SJSA1 (cell line): ENCODE results near the gene VWF. TPM values are rescaled to one million over a fixed set of nuclear protein-coding genes. Genes with fewer than 3 reads are reported as not detected.
A peak's percentile ranks its signal among the peaks of the same experiment; 100 is the strongest.
"Not testable (repeated sequence)": the region's sequence is repeated elsewhere in the genome, so short reads cannot be mapped to it uniquely, and the experiment has no call there.

Experiments used
- DNase-seq, 2 experiments: peaks; one replicate each; pipeline ENCODE4 v3.0.0-alpha.2; 2015 to 2020; ENCODE audit warnings: low spot score in 2 of 2, low read depth in 1 of 2
- H3K27ac ChIP-seq: fragments of 250-450 bp; sonication (Bioruptor Pico); 2 replicates; pipeline ENCODE4 v1.5.1; 2020; ENCODE audit warnings: mild to moderate bottlenecking, moderate library complexity
- H3K27me3 ChIP-seq: fragments of 250-450 bp; sonication (Bioruptor Pico); replicated peaks from 2 replicates; pipeline ENCODE4 v1.5.1; 2020; ENCODE audit warnings: mild to moderate bottlenecking, moderate library complexity
- H3K36me3 ChIP-seq: fragments of 250-450 bp; sonication (Bioruptor Pico); 2 replicates; pipeline ENCODE4 v1.5.1; 2020; ENCODE audit warnings: mild to moderate bottlenecking
- H3K4me1 ChIP-seq: fragments of 250-450 bp; sonication (Bioruptor Pico); replicated peaks from 2 replicates; pipeline ENCODE4 v1.6.1; 2021; ENCODE audit warnings: mild to moderate bottlenecking
- H3K4me3 ChIP-seq: fragments of 250-450 bp; sonication (Bioruptor Pico); 2 replicates; pipeline ENCODE4 v1.5.1; 2020; ENCODE audit warnings: mild to moderate bottlenecking
- H3K9me3 ChIP-seq: fragments of 250-450 bp; sonication (Bioruptor Pico); replicated peaks from 2 replicates; pipeline ENCODE4 v1.5.1; 2020; ENCODE audit warnings: mild to moderate bottlenecking
- total RNA-seq: library from RNA; depleted of rRNA; stranded (reverse); fragments of >200 nt; shearing (Covaris generic); gene quantifications from 2 replicates; pipeline ENCODE4 v1.2.3, GENCODE V29; 2014

Gene VWF
- total RNA-seq, 1 experiment from 2014 or later: 0.50 TPM

DNA sequence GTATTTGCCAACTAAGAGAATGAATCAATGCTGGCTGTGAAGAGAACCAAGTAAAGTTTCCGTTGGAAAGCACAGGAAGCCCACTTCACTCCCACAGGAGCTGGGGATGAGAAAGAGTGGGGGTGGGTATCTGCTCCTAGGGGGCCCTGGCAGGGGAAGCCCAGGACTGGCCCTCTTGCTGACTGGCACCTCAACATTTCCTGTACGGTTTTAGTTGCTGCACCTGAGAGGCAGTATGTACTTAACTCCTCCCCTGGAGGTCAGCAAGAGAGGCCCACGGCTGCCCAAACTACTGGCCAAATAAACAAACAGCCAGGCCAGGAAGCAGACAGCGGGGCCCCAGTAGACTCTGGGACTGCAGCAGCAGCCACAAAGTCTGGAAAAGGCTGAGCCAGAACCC lies 33.8 kb upstream of the VWF start:
- peak overlapping the region; percentile 58 for H3K27ac ChIP-seq
- no peaks in the 10 kb centered on the region for H3K36me3 ChIP-seq
- no peaks in the 10 kb centered on the region for H3K27me3 ChIP-seq
- no peaks in the 10 kb centered on the region; the same call in 1 of the 2 replicates for H3K9me3 ChIP-seq
- H3K4me1 ChIP-seq: peaks cover 37% of the 10 kb centered on the region
- DNase-seq: peak; percentile 61 to 76
- H3K4me3 ChIP-seq: no peak overlapping the region

DNA sequence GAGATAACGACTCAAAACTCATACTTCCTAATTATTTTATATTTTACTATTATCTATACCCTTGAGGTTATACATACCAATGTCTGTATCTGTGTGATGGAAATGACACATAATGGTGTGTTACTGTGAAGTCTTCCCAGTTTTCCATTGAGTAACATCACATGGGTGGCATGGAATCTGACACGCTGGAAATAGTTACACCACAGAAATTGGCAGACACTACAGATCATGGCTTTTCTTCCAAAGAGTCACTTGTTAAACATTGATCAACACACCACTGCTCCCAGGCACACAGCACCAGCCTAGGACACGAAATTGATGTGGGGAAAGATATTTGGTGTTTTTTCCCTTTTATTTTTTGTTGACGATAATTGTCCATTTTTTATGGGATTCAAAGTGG lies 33.0 kb upstream of the VWF start:
- Histone ChIP-seq H3K9me3 (no peaks in the 10 kb centered on the region; the same call in 1 of the 2 replicates), H3K36me3 (no peaks in the 10 kb centered on the region), H3K27me3 (no peaks in the 10 kb centered on the region), H3K27ac (peak overlapping the region; percentile 58), H3K4me3 (no peak overlapping the region), H3K4me1 (peaks cover 37% of the 10 kb centered on the region)
- no peak for DNase-seq

DNA sequence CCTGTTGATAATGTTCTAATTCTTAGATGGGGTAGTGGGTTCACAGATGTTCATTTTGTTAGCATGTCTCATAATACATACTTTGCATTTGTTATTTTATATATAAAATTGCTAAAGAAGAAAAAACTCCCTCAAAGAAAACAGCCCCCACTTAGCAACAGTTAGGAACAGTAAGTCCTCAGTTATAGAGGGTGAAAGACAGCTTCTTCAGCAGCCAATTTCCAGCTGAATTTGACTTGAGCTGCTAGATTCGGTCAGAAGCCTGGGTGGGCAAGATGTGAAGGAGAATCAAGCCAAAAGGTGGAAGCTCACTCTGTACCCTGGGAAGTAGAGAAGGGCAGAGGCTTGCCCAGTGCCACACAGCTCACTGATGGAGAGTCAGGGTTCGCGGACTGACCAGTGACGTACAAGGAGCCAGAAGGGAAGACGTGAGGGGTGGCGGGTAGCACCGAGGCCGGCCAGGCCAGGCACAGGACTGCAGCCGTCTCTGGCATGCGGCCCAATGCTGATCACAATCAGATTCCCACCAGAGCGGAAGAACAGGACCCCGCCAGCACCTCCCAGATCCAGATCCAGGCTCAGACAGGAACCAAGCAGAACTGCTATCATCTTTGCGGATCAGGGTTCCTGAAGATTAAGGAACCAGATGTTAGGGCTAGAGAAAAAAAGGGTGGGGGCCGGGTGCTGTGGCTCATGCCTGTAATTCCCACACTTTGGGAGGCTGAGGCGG lies 30.4 kb upstream of the VWF start:
- no peaks in the 10 kb centered on the region for H3K27me3 ChIP-seq
- no peaks in the 10 kb centered on the region for H3K36me3 ChIP-seq
- no peak overlapping the region for H3K4me3 ChIP-seq
- no peak overlapping the region for H3K27ac ChIP-seq
- H3K9me3 ChIP-seq: no peaks in the 10 kb centered on the region; the same call in 1 of the 2 replicates
- peaks cover 32% of the 10 kb centered on the region for H3K4me1 ChIP-seq
- DNase-seq: no peak

DNA sequence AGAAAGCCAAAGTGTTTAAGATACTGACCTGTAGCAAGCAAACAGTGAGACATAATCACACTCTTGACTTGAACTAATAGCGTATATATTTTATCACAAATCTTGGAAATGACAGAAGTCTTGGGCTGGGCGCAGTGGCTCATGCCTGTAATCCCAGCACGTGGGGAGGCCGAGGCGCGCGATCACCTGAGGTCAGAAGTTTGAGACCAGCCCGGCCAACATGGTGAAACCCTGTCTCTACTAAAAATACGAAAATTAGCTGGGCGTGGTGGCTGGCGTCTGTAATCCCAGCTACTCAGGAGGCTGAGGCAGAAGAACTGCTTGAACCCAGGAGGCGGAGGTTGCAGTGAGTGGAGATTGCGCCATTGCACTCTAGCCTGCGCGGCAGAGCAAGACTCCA lies 24.3 kb upstream of the VWF start:
- not testable (repeated sequence) for H3K4me3 ChIP-seq, H3K27ac ChIP-seq, H3K36me3 ChIP-seq, DNase-seq, H3K27me3 ChIP-seq, H3K9me3 ChIP-seq
- peaks cover 19% of the 10 kb centered on the region for H3K4me1 ChIP-seq

DNA sequence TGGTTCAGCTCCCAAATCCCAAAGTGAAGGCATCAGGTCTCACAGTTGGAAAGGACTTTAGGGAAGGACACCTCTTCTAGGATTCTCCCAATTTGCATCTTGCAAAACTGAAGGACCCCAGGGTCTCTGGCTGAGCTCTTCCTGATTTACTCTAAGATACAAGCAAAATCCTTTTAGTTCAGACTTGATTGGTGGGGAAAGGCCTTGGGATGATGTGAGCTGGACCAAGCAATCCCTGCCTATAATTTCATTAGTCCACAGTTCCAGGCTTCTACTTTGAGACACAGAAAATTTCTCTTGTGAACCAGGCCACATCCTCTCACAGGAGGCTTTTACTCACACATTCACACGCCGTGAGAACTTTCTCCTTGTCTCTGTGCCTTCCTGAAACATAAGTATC lies 23.6 kb upstream of the VWF start:
- DNase-seq: no peak
- Histone ChIP-seq H3K27me3 (no peaks in the 10 kb centered on the region), H3K36me3 (no peaks in the 10 kb centered on the region), H3K4me3 (no peak overlapping the region), H3K4me1 (peaks cover 19% of the 10 kb centered on the region), H3K9me3 (no peaks in the 10 kb centered on the region), H3K27ac (no peak overlapping the region)

DNA sequence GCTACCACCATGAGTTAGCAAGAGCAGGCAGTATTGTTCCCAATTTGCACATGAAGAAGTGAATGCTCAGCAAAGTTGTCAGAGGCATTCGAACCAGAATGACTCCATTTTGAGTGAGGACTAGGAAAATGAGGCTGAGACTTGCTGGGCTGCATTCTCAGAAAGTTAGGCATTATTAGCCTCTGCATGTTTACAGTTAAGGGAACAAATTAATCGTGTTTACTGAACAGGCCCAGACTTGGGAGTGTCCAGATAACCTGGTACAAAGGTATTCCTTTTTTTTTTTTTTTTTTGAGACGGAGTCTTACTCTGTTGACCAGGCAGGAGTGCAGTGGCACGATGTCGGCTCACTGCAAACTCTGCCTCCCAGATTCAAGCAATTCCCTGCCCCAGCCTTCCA lies 22.5 kb upstream of the VWF start:
- H3K9me3 ChIP-seq: no peaks in the 10 kb centered on the region
- H3K27ac ChIP-seq: no peak overlapping the region
- no peaks in the 10 kb centered on the region for H3K36me3 ChIP-seq
- H3K4me1 ChIP-seq: peaks cover 22% of the 10 kb centered on the region
- H3K27me3 ChIP-seq: no peaks in the 10 kb centered on the region
- H3K4me3 ChIP-seq: no peak overlapping the region
- DNase-seq: no peak

DNA sequence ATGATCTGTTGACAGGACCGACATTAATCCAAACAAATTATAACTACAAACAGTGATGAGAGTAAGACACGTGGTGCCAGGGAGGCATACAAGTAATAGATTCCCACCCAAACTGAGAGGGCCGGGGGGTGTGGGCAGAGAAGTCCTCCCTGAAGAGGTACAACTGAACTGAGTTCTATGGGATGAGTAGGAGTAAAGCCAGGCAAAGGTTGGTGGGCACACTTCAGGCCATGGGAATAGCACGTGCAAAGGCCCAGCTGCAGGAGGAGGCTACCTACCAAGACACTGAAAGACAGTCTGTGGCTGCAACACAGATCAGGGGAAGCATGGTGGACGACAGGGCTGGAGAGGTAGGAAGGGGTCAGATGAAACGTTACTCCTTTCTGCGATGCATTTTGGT lies 22.0 kb upstream of the VWF start:
- Histone ChIP-seq H3K27me3 (no peaks in the 10 kb centered on the region), H3K27ac (no peak overlapping the region), H3K9me3 (no peaks in the 10 kb centered on the region), H3K36me3 (no peaks in the 10 kb centered on the region), H3K4me3 (no peak overlapping the region), H3K4me1 (peaks cover 26% of the 10 kb centered on the region)
- no peak for DNase-seq

DNA sequence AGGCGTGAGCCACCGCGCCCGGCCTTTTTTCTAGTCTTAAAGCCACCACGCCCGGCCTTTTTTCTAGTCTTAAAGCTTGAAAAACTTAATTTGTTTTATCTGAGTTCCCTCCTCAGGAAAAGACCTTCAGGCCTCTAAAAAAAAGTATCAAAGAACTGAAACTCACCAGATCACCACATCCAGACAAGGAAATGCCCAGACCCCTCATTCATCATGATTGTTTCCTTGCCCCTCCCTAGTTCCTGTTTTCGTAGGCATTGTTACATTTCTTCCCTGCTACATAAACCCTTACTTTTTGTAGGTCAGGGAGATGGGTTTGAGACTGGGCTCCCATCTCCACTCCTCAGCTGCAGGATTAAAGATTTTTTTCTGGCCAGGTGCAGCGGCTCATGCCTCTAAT lies 21.1 kb upstream of the VWF start:
- Histone ChIP-seq H3K36me3 (no peaks in the 10 kb centered on the region), H3K9me3 (no peaks in the 10 kb centered on the region; the same call in 1 of the 2 replicates), H3K4me3 (no peak overlapping the region), H3K27me3 (no peaks in the 10 kb centered on the region), H3K4me1 (peaks cover 26% of the 10 kb centered on the region), H3K27ac (no peak overlapping the region)
- DNase-seq: no peak

DNA sequence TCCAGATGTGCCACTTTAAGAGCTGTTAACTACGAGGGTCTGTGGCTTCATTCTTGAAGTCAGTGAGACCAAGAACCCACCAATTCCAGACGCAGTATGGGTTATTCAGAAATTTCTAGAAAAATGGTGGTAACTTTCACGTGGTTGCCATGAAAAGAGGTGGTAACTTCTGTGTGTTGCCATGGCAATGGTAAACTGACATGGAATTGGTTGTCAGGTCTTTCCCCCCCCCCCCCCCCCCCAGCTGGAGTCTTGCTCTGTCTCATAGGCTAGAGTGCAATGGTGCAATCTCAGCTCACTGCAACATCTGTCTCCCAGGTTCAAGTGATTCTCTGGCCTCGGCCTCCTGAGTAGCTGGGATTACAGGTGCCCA lies 18.8 kb upstream of the VWF start:
- Histone ChIP-seq H3K27ac (no peak overlapping the region), H3K9me3 (no peaks in the 10 kb centered on the region; the same call in 1 of the 2 replicates), H3K4me3 (no peak overlapping the region), H3K4me1 (peaks cover 30% of the 10 kb centered on the region), H3K27me3 (no peaks in the 10 kb centered on the region), H3K36me3 (no peaks in the 10 kb centered on the region)
- DNase-seq: no peak

DNA sequence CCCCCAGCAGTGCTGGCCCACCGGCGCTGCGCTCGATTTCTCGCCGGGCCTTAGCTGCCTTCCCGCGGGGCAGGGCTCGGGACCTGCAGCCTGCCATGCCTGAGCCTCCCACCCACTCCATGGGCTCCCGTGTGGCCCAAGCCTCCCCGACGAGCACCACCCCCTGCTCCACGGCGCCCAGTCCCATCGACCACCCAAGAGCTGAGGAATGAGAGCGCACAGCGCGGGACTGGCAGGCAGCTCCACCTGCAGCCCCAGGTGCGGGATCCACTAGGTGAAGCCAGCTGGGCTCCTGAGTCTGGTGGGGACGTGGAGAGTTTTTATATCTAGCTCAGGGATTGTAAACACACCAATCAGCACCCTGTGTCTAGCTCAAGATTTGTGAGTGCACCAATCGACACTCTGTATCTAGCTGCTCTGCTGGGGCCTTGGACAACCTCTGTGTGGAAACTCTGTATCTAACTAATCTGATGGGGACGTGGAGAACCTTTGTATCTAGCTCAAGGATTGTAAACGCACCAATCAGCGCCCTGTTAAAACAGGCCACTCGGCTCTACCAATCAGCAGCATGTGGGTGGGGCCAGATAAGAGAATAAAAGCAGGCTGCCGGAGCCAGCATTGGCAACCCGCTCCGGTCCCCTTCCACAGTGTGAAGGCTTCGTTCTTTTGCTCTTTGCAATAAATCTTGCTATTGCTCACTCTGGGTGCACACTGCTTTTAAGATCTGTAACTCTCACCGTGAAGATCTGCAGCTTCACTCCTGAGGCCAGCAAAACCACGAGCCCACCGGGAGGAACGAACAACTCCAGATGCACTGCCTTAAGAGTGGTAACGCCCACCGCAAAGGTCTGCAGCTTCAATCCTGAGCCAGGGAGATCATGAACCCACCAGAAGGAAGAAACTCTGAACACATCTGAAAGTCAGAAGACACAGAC lies 18.2 kb upstream of the VWF start:
- peaks cover 30% of the 10 kb centered on the region for H3K4me1 ChIP-seq
- H3K36me3 ChIP-seq, H3K9me3 ChIP-seq, H3K4me3 ChIP-seq, H3K27me3 ChIP-seq, DNase-seq: not testable (repeated sequence)
- peak overlapping the region; percentile 31 for H3K27ac ChIP-seq

DNA sequence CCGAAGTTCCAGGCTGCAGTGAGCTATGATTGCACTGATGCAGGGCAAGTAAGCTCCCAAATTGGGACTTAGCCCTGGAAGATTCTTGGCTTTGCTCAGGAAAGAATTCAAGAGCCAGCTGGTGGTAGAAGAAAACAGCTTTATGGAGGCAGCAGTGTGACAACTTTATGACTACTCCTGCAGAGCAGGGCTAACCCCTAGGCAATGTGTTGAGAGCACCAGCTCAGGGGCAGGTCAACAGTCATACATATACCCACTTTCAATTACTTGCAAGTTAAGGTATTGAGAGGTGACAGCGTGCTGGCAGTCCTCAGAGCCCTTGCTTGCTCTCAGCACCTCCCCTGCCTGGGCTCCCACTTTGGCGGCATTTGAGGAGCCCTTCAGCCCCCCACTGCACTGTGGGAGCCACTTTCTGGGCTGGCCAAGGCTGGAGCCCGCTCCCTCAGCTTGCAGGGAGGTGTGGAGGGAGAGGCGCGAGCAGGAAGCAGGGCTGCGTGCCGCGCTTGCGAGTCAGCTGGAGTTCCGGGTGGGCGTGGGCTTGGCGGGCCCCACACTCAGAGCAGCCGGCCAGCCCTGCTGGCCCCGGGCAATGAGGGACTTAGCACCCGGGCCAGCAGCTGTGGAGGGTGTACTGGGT lies 17.4 kb upstream of the VWF start:
- not testable (repeated sequence) for H3K9me3 ChIP-seq, H3K4me3 ChIP-seq, H3K27me3 ChIP-seq, H3K36me3 ChIP-seq, DNase-seq
- H3K4me1 ChIP-seq: peaks cover 30% of the 10 kb centered on the region
- peak overlapping the region; percentile 31 for H3K27ac ChIP-seq

DNA sequence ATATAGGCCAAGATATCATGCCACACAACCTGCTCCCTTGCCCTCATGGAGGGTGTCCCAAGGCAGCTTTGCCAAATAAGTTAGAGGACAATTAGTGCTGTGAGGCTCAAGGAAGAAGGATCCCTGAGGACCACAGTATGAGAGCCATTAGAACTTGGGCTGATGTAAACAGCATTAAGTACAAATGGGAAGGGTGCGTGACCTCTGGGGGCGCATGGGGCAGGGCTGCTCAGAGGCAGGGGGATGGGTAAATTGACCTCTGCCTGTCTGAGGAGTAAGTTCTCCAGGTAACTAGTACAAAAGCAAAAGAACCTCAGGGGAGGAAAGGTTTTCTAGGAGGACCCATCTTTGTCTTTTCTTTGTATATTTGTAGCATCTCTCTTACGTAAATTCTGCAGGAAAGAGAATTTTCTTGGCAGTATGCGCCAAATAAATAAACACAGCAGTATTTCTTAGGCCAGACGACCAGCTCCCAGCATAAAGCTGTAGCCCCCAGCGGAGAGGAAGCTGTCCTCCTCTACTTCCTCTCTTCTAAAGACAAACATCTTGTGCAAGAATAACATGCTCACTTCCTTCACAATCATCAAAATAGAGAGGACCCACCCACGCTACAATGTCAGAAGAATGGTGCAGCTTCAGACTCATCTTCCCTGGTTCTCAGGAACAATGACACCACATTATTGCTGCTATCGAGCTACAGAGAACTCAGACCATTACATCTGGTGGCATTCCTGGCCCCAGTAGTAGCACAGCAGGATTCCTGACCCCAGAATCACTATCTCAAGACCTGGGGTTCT lies 16.4 kb upstream of the VWF start:
- peaks cover 29% of the 10 kb centered on the region for H3K4me1 ChIP-seq
- no peaks in the 10 kb centered on the region for H3K27me3 ChIP-seq
- H3K36me3 ChIP-seq: no peaks in the 10 kb centered on the region
- no peaks in the 10 kb centered on the region; the same call in 1 of the 2 replicates for H3K9me3 ChIP-seq
- no peak overlapping the region for H3K4me3 ChIP-seq
- H3K27ac ChIP-seq: peak overlapping the region; percentile 31
- DNase-seq: peak; percentile 63 to 70

DNA sequence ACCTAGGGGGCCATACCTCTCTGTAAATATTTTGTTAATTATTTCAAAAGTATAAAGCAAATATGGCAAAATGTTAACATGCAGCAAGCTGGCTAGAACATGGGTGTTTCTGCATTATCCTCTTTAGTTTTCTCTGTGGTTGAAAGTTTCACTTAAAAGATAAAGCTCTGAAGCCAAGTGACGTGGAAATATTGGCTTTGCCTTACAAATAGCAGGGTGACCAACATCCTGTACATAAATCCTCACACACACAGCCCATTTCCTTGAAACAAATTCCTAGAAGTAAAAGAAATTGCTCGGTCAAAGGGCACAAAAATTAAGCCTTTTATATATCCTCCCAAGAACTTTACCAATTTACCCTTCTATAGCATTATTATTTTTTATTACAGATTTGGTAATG lies 10.6 kb upstream of the VWF start:
- no peaks in the 10 kb centered on the region for H3K27me3 ChIP-seq
- H3K36me3 ChIP-seq: no peaks in the 10 kb centered on the region
- peaks cover 1% of the 10 kb centered on the region; the same call in 1 of the 2 replicates for H3K4me1 ChIP-seq
- no peak overlapping the region for H3K27ac ChIP-seq
- no peaks in the 10 kb centered on the region for H3K9me3 ChIP-seq
- no peak for DNase-seq
- no peak overlapping the region for H3K4me3 ChIP-seq
